HUES6 (cell line): Measurements from ENCODE around the gene RUSF1.
A peak's percentile ranks its signal among the peaks of the same experiment; 100 is the strongest.

Experiments used
- H3K27ac ChIP-seq: 2 replicates; pipeline ENCODE4 v1.7.0; 2013; ENCODE audit warnings: low read depth, mild to moderate bottlenecking, low read length, inconsistent platforms
- H3K27me3 ChIP-seq: 2 replicates; pipeline ENCODE4 v1.6.1; 2013; ENCODE audit warnings: low read length; ENCODE audit not compliant: control insufficient read depth, insufficient read depth
- H3K36me3 ChIP-seq: 2 replicates; pipeline ENCODE4 v1.6.1; 2013; ENCODE audit warnings: low read length; ENCODE audit not compliant: control insufficient read depth, insufficient read depth
- H3K4me1 ChIP-seq: 2 replicates; pipeline ENCODE4 v1.6.1; 2013; ENCODE audit warnings: low read length; ENCODE audit not compliant: control insufficient read depth, insufficient read depth
- H3K4me3 ChIP-seq: 2 replicates; pipeline ENCODE4 v1.5.1; 2013; ENCODE audit warnings: low read depth, low read length
- H3K9ac ChIP-seq: one replicate; pipeline ENCODE4 v1.6.1; 2013; ENCODE audit warnings: mild to moderate bottlenecking, low read length
- H3K9me3 ChIP-seq: 2 replicates; pipeline ENCODE4 v1.6.1; 2013; ENCODE audit warnings: low read depth, low read length; ENCODE audit not compliant: control insufficient read depth, insufficient read depth

RUSF1 gene

DNA sequence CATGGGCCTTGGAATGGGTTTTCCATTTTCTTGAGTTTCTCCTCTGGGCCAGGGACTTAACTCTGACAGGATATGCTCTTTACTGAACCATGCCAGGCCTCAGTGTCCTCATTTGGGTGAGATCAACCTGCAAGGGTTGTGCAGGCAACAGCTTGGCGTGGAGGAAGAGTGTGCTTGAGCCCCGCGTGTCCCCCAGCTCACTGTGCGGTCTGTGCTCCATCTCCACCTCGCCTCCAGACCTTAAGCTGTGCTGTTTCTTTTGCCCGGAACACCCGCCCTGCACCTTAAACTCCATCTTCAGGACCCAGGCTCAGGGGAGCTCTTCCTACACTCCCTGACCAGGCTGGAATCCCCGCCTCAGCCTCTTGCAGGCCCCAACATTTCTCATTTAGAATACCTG, 9.7 kb downstream of the RUSF1 start:
- Histone ChIP-seq H3K9me3 (no peaks in the 10 kb centered on the region), H3K36me3 (peaks cover 49% of the 10 kb centered on the region), H3K27ac (no peak overlapping the region), H3K4me1 (peaks cover 13% of the 10 kb centered on the region), H3K9ac (no peak overlapping the region), H3K27me3 (no peaks in the 10 kb centered on the region), H3K4me3 (no peak overlapping the region)

DNA sequence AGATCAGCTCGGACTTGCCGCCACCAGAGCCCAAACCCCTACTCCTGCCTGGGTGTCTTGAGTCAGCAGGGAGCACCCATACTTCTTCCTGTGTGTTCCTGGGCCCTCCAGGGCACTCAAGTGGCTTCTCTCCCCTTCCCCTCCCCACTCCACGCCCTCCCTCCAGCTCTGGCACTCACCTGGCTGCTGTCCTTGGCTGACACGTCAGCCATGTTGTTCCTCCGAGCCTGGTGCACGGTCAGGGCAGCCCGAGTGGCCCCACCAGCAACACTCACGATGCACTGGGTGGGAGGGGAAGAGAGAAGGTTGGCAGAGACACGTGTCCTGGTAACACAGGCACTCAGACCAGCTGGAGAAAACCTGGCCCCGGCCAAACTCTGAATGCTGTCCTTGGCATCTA, 11.5 kb downstream of the RUSF1 start:
- no peak overlapping the region for H3K27ac ChIP-seq
- no peak overlapping the region for H3K9ac ChIP-seq
- H3K9me3 ChIP-seq, result no peaks in the 10 kb centered on the region
- no peaks in the 10 kb centered on the region for H3K27me3 ChIP-seq
- H3K4me3 ChIP-seq, result no peak overlapping the region
- H3K4me1 ChIP-seq, result peaks cover 5% of the 10 kb centered on the region
- H3K36me3 ChIP-seq, result peaks cover 66% of the 10 kb centered on the region

DNA sequence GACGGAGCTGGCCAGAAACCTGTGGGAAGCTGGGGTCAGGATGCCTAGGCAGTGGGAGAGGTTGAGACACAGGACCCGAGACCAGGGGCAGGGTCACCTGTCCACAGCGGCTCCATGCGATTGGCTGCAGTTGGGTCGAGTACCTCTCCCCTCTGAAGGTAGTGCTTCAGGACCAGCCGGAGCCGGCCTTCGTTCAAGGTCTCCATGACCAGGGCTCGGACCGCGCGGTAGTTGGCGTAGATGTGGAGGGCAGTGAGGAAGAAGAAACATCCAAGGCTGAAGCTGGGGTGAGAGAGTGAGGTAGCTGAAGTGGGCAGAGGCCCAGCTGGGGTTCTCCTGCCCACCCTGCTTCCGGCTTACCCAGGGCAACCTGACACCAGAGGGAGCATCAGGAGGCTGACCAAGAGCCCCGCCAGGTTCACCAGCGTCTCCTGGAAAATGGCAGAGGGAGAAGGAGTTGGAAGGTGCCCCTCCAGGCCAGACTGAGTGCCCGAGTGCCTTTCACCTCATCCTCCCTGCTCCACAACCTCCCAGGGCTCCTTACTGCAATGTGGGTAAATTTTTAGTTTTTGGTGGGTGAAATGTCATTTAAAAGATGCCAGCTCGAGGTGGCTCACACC, 14.6 kb downstream of the RUSF1 start:
- Histone ChIP-seq H3K36me3 (peaks cover 59% of the 10 kb centered on the region), H3K4me1 (no peaks in the 10 kb centered on the region), H3K27ac (no peak overlapping the region), H3K4me3 (no peak overlapping the region), H3K9ac (no peak overlapping the region), H3K27me3 (peaks cover 22% of the 10 kb centered on the region), H3K9me3 (no peaks in the 10 kb centered on the region)

DNA sequence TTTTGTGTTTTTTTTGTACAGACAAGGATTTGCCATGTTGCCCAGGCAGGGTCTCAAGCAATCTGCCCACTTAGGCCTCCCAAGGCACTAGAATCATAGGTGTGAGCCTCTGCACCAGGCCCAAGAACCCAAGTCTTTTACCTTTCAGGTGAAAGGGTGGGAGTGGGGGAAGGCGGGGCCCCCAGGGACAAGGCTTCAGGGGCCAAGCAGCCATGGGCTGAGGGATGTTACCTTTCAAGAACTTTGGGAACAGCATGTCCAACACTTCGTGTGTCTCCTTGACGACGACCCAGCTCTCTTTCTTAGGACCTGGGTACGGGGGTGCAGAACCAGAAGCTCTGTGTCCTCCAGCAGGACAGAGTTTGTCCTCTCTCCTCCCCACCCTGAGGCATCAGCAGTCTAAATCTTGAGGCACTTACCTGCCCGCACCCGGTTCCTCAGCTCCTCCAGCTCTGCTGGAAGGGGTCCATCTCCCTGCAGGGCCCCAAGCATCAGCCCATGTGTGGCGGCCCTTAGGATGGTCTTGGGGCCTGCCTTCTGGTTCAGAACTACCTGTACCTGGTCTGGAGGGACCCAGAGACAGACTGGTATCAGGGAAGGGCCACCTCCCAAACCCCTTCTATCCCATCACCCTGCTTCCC, 16.3 kb downstream of the RUSF1 start:
- H3K4me3 ChIP-seq, result no peak overlapping the region
- peaks cover 7% of the 10 kb centered on the region for H3K4me1 ChIP-seq
- peaks cover 44% of the 10 kb centered on the region for H3K36me3 ChIP-seq
- peaks cover 39% of the 10 kb centered on the region for H3K27me3 ChIP-seq
- no peak overlapping the region for H3K9ac ChIP-seq
- no peaks in the 10 kb centered on the region for H3K9me3 ChIP-seq
- H3K27ac ChIP-seq, result no peak overlapping the region

DNA sequence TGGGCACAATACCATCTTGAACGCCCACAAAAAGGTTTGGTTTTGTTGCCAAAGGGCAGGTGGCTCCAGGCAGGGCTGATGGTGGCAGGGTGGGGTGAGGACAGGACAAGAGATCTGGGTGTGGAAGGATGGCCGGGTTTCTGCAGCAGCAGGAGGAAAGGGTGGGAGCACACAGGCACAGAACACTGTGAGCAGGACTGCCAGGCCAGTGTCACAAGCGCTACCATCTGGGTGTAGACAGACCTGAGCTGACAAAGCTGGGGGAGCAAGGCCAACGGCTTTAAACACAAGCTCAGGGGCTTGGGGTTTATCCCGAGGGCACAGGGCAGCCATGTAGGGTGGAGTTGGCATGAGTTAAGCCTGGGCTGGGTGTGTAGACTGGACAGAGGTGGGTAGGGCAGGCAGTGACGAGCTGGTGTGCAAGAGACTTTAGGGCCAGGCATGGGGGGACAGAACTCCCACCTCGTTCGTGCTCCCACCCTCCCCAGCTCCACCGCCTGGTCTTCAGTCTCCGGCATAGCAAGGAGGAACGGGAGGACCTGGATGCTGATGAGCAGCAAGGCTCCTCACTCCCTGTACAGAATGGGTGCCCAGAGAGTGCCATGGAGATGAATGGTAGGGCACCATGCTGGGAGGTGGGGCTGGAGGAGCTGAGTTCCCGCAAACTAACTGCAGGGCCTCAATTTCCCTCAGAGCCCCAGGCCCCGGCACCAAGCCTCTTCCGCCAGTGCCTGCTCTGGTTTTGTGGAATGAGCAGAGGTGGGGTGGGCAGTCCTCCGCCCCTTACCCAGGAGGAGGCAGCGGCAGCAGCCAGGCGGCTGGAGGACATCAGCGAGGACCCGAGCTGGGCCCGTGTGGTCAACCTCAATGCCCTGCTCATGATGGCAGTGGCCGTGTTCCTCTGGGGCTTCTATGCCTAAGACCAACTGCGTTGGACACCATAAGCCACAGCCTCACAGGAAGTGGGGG, 18.3 kb downstream of the RUSF1 start:
- Histone ChIP-seq H3K27me3 (peaks cover 59% of the 10 kb centered on the region), H3K9me3 (no peaks in the 10 kb centered on the region), H3K36me3 (peaks cover 32% of the 10 kb centered on the region), H3K4me3 (no peak overlapping the region), H3K4me1 (peaks cover 7% of the 10 kb centered on the region), H3K9ac (no peak overlapping the region), H3K27ac (no peak overlapping the region)

DNA sequence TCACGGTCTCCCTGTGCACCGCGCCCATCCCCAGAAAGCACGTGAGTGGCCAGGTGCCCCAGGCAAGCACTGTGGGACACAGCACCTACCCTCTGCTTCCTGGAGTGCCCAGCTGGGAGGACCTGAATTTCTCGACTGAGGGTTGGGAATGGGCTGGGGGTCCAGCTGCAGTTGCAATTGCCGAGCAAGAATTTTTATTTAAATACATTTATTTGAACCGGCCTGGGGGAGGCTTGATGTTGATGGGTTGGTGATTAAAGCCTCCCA, 19.0 kb downstream of the RUSF1 start:
- Histone ChIP-seq H3K4me1 (peaks cover 13% of the 10 kb centered on the region), H3K9me3 (no peaks in the 10 kb centered on the region), H3K4me3 (no peak overlapping the region), H3K27ac (no peak overlapping the region), H3K9ac (no peak overlapping the region), H3K36me3 (peaks cover 30% of the 10 kb centered on the region), H3K27me3 (peaks cover 65% of the 10 kb centered on the region)

DNA sequence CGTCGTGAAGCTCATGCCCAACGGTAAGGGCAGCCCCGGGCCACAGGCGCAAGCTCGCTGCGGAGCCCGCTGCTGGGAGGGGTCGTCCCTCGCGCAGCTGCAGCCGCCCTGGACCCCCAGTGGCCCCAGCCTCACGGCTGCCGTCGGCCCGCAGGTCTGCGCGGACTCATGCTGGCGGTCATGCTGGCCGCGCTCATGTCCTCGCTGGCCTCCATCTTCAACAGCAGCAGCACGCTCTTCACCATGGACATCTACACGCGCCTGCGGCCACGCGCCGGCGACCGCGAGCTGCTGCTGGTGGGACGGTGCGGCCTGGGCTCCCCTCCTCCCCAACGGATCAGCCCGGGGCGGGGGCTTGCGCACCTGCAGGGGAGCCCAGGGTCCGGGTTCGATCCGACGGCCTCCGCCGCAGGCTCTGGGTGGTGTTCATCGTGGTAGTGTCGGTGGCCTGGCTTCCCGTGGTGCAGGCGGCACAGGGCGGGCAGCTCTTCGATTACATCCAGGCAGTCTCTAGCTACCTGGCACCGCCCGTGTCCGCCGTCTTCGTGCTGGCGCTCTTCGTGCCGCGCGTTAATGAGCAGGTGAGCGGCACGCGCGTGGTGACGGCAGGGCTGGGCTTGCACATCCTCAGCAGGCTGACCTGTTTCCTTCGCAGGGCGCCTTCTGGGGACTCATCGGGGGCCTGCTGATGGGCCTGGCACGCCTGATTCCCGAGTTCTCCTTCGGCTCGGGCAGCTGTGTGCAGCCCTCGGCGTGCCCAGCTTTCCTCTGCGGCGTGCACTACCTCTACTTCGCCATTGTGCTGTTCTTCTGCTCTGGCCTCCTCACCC, 19.5 kb downstream of the RUSF1 start:
- H3K9ac ChIP-seq, result no peak overlapping the region
- no peaks in the 10 kb centered on the region for H3K9me3 ChIP-seq
- H3K4me3 ChIP-seq, result peak overlapping the region; percentile 74
- H3K36me3 ChIP-seq, result peaks cover 30% of the 10 kb centered on the region
- peaks cover 13% of the 10 kb centered on the region for H3K4me1 ChIP-seq
- peaks cover 68% of the 10 kb centered on the region for H3K27me3 ChIP-seq
- no peak overlapping the region for H3K27ac ChIP-seq

DNA sequence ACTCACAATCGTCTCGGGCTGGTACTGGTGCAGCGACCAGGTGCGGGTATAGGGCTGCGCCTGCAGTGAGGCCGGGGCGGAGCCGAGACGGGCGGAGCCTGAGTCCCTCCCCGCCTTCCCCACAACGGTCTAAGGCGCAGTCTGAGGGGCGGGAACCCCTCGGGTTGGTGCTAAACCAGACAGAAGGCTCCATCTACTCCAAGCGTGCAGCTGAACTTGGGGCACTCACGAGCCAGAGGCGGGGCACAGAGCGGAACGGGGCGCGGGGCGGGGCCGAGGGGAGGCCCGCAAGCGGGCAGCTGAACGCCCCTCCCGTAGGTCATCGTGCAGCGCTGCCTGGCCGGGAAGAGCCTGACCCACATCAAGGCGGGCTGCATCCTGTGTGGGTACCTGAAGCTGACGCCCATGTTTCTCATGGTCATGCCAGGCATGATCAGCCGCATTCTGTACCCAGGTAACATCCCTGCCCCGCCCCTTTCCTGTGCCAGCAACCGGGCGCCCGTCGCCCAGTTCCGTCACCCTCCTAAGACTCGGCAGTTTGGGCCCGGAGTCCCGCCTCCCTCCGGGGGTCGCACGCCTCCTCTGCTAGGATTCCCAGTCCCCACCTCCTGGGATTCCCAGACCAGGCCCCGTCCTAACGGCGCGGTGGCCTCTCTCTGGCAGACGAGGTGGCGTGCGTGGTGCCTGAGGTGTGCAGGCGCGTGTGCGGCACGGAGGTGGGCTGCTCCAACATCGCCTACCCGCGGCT, 20.3 kb downstream of the RUSF1 start:
- H3K27ac ChIP-seq, result no peak overlapping the region
- H3K4me3 ChIP-seq, result peak overlapping the region; percentile 74
- H3K36me3 ChIP-seq, result peaks cover 24% of the 10 kb centered on the region
- peaks cover 13% of the 10 kb centered on the region for H3K4me1 ChIP-seq
- peaks cover 73% of the 10 kb centered on the region for H3K27me3 ChIP-seq
- H3K9me3 ChIP-seq, result no peaks in the 10 kb centered on the region
- H3K9ac ChIP-seq, result peak overlapping the region; percentile 21

DNA sequence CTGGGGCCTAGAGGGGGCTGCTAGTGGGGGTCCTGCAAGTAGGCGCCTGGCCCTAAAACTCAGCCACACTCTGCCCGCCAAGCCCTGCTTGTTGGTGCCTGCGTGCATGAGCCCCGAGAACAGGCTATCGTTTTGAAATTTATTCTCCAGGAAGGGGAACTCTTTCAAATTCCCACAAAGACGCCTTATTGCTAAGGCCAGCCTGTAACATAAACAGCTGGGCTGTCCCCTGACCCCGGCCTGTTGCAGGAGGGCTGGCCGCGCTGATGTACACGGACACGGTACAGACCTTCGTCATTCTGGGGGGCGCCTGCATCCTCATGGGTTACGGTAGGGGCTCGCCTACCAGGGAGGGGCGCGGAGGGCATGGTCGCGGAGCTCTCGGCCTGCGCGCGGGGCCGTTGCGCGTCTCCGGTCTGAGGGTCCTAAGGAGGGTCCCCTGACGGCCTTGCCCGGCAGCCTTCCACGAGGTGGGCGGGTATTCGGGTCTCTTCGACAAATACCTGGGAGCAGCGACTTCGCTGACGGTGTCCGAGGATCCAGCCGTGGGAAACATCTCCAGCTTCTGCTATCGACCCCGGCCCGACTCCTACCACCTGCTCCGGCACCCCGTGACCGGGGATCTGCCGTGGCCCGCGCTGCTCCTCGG, 21.0 kb downstream of the RUSF1 start:
- Histone ChIP-seq H3K27me3 (peaks cover 80% of the 10 kb centered on the region), H3K9me3 (no peaks in the 10 kb centered on the region), H3K36me3 (peaks cover 18% of the 10 kb centered on the region), H3K27ac (no peak overlapping the region), H3K4me3 (peak overlapping the region; percentile 74), H3K4me1 (peaks cover 13% of the 10 kb centered on the region), H3K9ac (peak overlapping the region; percentile 21)

DNA sequence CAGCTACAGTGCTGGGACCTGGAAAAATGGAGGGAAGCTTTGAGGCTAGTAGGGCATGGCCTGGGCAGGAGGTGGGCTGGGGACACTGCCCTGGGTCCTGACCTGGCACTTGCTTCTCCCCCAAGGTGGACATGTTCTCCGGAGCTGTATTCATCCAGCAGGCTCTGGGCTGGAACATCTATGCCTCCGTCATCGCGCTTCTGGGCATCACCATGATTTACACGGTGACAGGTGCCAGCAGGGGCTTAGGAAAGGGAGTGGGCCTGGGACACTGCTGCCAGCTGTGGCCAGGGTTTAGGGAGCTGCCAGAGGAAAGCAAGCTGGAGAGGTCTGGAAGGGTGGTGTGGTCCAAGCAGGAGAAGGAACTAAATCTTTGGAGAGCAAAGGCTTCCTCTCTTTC, 22.1 kb downstream of the RUSF1 start:
- Histone ChIP-seq H3K9ac (no peak overlapping the region), H3K27ac (no peak overlapping the region), H3K27me3 (peaks cover 92% of the 10 kb centered on the region), H3K9me3 (no peaks in the 10 kb centered on the region), H3K4me3 (no peak overlapping the region), H3K4me1 (peaks cover 13% of the 10 kb centered on the region), H3K36me3 (peaks cover 11% of the 10 kb centered on the region)
